GM21526 (cell line): ENCODE data around the gene DRAXIN.

Experiments used
- ATAC-seq: cut with Tn5 transposase; IDR thresholded peaks from one replicate; pipeline ENCODE4 v1.9.1; 2021; ENCODE audit warnings: moderate library complexity; ENCODE audit not compliant: unreplicated experiment, low FRiP score

DRAXIN gene

GRCh38 chr1:11731691-11732283 lies 40.3 kb downstream of the DRAXIN start:
- ATAC-seq, result no peak

DNA sequence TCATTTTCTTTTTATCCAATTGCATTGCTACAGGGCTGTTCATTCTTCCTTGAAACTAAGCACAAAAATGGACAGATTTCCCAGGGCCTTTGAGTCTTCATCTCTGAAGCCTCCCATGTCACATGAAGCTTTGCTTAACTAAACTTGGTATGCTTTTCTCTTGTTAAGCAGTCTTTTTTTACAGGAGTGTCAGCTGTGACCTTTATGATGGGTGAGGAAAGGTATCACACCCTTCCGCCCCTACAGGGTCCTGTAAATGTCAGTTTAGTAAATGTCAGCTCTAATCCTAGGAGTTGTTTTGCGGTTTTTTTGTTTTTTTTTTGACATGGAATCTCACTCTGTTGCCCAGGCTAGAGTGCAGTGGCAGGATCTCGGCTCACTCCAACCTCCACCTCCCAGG lies 41.8 kb downstream of the DRAXIN start:
- ATAC-seq, result no peak

GRCh38 chr1:11735531-11735853 lies 44.0 kb downstream of the DRAXIN start:
- no peak for ATAC-seq

GRCh38 chr1:11735854-11736745 lies 44.6 kb downstream of the DRAXIN start, which contains the start of gene AGTRAP:
Gene AGTRAP (plus strand): TSS chr1:11736136. CDS start chr1:11736209, 73 bp downstream.
- ATAC-seq, result peak; percentile 66

DNA sequence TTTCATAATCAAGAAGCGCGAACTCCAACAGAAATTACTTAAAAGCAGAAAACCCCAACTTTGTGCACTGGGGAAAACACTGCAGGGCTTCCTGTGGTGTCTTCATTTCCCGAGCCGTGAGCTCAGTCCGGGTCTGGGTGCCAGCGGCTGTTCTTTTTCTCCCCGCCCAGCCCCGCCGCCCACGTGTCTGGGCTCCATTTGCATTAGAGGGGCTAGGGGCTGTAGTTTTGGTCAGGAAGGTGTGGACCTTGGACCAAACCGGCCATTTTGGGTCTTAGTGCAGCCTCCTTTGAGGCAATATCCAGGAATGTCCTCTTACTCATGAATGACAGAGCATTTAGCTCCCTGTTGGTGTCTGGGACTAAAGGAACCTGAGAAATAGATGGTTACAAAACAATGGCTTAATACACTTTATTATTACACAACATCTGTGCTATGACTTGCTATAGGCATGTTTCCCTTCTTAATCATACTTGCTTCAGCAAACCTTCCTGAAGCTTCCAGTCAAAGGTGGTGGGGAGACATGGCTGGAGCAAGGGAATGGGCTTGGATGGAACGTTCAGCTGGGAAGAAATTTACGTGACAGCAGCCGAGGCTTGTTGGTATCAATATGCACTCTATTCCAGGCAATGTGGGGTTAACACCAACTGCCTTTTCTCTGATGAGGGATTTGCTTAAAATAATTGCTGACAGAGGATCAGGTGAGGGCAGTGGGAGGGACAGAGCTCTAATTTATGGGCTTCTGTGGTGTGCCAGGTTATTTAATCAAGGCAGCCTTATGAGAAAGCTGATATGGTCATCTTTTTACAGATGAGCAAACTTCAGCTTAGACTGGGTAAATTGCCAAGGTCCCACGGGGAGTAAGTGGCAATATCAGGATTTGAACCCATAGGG lies 45.5 kb downstream of the DRAXIN start:
- ATAC-seq, result no peak

GRCh38 chr1:11738096-11738495 lies 46.6 kb downstream of the DRAXIN start:
- ATAC-seq, result no peak

DNA sequence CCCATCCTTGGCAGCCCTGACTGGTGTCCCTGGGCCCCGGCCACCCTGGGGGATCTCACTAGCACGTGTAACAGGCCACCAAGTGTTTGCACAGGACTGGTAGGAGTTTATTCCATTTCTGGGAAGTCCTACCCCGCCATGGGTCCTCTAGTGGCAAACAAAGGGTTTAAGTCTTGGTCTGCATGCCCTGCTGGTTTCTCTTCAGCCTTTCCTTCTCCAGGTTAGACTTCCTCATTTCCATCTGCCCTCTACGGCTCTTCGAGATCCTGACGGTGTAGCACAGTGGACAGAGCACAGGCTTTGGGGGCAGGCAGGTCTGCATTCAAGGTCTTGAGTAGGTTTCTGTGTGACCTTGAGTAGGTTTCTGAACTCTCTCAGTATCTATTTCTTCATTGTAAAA lies 47.3 kb downstream of the DRAXIN start:
- ATAC-seq, result no peak

DNA sequence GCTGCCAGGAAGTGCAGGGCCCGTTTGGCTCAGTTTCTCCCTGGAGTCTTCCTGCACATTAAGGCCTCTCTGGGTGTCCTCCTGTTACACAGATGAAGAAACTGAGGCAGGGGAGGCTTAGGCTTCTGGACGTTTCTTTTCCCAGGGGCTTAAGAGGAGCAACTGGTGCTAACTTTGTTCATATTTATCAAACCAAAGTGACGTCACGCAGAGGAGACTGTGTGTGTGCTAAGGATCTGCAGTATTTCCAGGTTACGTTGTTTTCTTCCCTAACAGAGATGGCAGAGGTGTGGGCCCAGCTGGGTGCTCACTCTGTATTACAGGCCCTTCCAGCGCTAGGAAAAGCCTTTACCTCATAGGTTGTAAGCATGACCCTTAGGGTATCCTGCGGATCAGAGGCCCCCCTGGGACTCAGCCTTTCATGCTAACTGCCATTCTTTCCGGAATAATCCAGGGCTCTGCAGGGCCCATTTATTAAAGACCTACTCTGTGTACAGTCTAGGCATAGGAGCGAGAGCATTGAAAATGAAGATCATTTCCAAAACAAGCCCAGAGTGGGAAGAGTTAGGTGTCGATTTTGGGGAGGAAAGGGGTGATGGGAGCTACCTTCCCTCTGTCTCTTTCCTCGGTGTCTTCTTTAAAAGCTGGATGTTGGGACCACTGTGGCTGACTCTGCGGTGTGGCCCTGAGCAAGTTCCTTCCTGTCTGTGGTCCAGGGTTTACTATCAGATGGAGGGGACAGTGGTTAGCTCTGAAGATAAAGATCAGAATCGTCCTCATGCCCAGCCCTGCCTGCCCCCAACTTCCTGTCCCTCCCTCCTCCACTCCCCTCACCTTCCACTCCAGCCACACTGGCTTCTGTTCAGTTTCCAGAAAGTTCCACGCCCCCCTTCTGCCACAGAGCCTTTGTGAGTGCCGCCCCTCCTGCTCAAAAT lies 49.0 kb downstream of the DRAXIN start:
- ATAC-seq, result no peak

DNA sequence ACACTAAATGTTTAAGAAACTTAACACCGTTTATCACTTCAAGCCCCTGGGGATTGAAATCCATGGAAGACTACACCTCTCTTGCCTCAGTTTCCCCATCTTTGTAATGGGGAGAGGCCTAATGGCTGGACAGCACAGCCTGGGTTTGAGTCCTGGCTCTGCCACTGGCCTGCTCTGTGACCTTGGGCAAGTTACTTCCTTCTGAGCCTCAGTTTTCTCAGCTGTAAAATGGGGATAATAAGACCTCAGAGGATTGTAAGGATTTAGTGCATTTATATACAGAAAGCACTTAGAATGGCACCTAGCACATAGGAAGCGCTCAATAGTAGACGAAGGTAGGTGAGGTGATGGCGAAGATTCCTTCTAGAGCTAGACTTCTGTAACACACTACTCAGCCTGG lies 50.0 kb downstream of the DRAXIN start:
- no peak for ATAC-seq

GRCh38 chr1:11741919-11742558 lies 50.5 kb downstream of the DRAXIN start:
- ATAC-seq, result no peak

- no peak for ATAC-seq
Observed at GRCh38 chr1:11744287-11744686, 52.8 kb downstream of the DRAXIN start.

- no peak for ATAC-seq
Observed at GRCh38 chr1:11746092-11746491, 54.6 kb downstream of the DRAXIN start.

DNA sequence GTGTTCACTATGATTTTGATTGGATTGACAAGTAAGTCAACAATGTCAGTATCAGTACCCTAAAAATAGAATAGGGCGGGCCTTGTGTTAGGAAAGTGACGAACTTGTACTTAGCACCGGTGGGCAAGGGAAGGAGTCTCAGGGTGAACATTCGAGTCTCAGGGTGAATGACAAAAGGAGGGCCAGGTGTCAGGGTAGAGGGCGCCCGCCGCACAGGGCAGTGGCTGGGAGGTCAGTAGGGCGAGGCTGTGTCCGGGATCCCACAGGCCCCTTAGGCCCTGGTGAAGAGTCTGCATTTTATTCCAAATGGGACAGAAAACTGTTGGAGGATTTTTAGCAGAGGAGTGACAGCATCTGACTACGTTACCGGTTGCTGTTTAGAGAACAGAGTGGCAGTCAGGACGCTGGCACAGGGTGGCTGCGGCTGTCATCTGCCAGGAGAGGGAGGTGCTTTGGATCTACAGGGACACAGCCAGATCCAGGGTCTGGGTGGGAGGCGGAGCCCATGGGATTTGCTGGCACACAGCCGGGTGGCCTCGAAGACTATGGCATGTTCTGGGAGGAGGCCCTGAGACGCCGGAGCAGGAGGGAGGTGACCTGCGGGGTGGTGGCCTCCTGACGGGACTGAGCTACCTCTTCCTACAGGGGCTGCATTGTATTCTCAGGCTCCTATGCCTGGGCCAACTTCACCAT lies 55.4 kb downstream of the DRAXIN start:
- no peak for ATAC-seq

DNA sequence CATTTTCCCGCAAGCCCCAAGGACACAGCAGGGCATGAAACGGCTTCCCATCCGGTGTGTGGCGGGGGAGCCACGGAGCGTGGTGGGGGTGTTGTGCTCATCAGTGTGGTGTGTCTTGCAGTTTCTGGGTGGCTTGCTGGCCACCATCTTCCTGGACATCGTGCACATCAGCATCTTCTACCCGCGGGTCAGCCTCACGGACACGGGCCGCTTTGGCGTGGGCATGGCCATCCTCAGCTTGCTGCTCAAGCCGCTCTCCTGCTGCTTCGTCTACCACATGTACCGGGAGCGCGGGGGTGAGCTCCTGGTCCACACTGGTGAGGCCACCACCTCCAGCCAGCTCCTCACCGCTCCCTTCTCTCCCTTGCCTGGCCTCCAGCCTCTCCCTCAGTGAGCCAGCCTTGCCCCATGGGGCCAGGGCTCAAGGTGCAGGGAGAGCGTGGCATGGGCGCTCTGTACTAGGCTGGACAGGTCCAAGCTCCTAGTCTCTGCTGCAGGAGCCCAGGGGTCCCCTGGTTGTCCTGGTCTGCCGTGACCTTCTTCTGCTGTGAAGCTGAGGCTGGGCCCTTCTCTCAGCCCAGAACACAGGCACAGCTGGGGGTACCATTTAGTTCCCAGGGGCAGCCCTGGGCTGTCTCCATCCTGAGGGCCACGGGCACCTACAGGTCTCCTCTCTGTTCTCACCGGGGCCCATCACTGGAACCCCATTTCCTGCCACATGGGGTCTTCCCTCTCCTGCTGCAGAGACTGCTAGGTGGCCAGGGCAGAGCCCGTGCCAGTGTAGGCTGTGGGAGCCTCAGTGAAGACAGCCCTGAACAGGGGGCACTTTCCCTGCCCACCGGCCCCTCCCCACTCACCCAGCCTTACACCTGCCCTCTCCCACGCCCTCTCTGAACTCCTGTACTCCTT lies 57.0 kb downstream of the DRAXIN start:
- ATAC-seq, result no peak

- no peak for ATAC-seq
Observed at GRCh38 chr1:11749203-11749689, 57.7 kb downstream of the DRAXIN start.

GRCh38 chr1:11749996-11750395 lies 58.5 kb downstream of the DRAXIN start:
- no peak for ATAC-seq

DNA sequence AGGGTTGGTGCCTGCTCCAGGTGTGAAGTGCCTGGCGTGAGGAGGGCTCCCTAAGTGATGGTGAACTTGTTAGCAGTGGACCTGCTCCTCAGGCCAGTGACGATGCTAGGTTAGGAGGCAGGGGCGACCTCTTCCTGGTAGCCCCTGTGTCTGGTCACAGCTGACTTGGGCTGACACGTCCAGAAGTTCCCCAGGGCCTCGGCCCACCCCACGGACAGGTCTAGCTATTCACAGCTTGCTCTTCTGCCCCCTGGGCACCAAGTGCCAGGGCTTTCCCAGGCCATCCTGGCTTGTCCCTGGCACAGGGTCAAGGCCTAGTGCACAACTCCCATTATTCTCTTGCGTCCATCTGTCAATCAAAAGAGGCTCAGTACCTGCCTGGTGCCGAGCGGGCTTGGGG lies 59.6 kb downstream of the DRAXIN start:
- no peak for ATAC-seq
